ENCODE results near the gene LPP.

The LPP gene

DNA sequence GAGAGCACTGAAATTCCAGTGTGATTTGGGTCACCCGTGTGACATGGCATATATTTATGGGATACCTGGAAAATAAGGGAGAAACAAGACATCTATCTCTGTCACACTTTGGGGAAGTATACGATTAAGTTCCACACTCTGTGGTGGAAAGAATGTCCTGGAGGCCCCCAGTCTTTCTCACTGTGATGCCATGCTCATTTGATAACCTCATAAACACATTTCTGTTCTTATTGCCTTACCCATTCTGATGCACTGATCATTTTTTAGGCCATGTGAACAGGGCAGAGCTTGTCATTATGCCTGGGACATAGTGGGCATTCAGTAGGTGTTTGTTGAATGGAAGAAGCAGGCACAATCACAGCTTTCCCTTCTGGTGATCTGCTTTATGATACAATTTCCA is 668.5 kb downstream of the LPP start:
- DNase-seq, result no peak

DNA sequence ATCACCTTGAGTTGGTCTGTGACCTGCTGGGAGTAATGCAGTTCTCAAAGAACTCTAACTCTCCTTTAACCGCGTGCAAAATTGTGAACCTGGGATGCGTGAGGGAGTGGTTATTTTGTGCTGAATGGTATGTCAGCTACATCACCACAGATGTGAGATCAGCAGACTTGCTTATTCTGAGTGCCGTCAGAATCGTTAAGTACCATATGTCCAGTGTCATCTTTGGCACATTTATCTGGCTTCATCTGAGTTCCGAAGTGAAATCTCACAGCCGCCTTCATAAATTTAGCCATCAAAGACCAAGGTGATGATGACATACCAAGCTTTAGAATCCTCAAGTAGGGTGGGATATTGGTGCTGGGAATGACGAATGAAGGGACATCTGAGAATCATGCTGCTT is 670.6 kb downstream of the LPP start:
- DNase-seq, result no peak

DNA sequence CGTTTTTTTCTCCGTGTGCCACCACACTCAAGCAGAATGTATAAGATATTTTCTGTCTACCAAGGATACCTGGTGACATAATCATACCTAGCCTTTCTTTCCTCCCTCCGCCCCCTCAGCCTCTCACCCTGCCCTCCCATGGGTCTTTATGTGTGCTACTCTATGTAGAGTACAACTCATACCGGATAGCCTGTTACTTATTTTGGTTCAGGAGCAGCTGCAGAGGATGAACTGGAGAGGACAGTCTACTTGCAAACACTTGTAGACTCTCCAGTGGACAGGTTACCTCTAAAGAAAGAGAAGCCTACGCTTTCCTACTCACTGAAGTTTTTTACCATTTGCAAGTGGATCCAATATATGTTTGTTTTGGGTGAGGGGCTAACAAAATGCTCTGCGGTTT is 671.9 kb downstream of the LPP start:
- no peak for DNase-seq

- no peak for DNase-seq
Observed at GRCh38 chr3:188826574-188826973, 672.6 kb downstream of the LPP start.

DNA sequence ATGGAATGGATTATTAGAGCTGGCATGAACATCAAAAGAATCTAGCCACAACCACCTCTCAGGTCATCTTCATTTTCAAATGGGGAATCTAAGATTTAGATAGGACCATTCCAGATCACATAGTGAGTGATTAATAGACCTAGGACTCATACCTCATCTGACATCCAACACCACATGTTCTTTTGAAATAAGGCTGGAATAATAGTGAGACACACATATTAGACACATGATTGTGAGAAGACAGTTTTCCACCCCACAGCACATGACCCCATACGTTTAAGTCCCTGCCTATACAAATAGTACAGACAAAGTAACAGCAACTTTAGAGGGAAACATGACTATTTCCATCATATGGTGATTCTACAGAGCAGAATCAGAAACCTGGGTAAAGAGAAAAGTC is 673.1 kb downstream of the LPP start:
- DNase-seq, result no peak

DNA sequence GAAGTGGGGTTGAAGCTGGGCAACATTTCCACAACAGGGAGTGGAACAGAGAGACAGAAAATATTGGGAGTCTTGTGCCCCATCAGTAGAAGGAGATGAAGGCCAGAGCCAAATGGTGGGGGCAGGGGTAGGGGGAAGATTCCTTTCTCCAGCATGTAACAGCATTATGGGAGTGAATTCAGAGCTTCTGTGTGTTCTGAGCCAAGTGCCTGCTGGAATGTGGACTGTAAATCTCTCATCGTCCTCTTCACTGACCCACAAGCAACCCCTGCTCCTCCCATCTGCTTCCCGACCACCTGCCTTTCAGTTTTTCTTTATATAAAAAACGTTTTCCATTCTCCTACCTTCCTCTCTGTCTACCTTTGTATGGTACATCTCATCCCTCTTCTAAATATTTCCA is 673.6 kb downstream of the LPP start:
- no peak for DNase-seq

DNA sequence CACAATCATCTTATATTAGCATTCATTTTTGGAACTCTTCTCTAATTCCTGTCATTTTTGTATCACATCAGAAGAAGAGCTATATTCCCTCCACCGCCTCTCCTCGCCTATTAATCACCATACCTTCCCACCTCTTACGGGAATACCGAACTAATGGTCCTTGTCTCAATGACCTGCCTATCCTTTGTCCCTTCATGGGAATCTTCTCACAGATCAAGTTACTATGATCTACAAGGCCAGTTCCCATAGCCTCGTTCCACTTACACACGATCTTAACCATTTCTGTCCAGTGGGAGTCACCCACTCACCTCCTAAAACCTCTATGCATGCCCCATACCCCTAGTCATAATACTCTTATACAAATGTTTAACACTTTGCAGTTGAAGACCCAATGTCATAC is 675.2 kb downstream of the LPP start:
- DNase-seq, result no peak

- no peak for DNase-seq
Observed at GRCh38 chr3:188829576-188829975, 675.6 kb downstream of the LPP start.

- DNase-seq, result no peak
Observed at GRCh38 chr3:188830893-188831292, 676.9 kb downstream of the LPP start.

GRCh38 chr3:188832146-188832545 is 678.2 kb downstream of the LPP start:
- no peak for DNase-seq

DNA sequence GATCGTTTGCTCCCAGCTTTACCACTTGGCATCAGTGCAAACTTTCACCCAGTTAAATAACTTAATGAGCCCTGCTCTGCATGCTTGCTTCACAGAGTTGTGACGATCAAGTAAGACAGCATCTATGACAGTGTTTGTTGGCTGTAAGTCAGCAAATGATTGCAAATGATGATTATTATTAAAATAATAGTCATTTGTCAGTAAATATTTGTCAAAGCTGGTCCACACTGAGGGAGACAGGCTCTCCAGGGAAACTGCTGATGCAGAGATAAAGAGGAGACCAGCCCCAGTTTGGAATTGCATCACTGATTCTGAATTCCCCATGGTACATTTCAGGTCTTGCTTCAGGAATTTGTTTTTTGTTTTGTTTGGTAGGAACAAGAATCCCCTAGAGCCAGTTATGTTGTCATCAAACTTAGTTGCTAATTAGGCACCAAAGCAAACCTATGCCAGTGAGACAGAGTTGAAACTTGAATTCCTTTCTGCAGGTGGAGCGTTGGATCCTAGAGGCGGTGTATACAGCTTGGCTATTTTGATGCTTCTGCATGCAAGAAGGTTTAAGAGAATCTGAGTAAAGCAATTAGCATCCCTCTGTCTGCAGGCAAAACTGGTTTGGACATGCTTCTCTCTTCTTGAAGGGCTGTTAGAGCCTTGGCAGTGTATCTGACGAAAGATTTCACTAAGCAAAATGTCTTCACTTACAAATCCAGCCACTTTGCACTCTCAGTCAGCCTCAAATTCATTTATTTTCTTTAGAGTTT is 679.2 kb downstream of the LPP start:
- no peak for DNase-seq

DNA sequence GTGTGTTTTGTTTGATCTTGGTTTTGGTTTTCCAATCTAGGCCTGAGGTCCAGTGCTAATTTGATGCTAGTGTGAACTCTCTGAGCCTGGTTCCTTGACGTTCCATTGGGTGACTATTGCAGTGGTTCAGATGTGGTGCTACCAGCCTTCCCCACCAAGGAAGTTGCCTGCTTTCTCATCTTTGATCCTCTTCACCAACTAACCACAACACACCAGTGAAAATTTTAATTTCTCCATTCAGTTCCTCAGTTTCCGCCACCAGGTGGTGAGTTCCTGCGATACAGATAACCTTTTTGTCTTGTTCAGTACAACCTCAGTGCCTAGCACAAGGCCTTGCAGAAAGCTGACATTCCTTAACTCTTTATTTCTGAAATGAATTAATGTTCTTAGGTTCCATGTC is 680.4 kb downstream of the LPP start:
- no peak for DNase-seq

DNA sequence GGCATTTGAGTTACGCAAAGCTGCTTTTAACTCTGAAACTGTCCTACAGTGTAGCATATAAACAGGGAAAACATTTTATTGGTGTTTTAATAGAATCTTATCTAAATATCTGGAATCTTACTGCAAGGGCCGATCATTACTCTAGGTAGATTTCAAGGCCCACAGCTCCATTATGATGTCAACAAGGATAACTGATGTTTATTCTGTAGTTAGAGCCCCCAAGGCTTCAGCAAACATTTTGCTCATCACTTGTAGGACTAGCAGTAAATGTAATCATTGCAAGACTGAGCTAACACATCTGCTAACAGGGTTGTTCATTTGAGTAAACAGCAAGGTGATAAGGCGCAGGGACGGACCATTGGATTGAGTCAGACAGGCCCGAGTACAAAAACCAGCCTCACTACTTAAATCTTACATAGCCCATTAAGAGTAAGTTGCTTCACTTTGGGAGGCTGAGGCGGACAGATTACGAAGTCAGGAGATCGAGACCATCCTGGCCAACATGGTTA is 685.3 kb downstream of the LPP start:
- peak; percentile 20 for DNase-seq

GRCh38 chr3:188840290-188840689 is 686.3 kb downstream of the LPP start:
- no peak for DNase-seq

GRCh38 chr3:188841906-188842305 is 687.9 kb downstream of the LPP start:
- no peak for DNase-seq

- DNase-seq, result no peak
Observed at GRCh38 chr3:188842639-188843038, 688.7 kb downstream of the LPP start.

DNA sequence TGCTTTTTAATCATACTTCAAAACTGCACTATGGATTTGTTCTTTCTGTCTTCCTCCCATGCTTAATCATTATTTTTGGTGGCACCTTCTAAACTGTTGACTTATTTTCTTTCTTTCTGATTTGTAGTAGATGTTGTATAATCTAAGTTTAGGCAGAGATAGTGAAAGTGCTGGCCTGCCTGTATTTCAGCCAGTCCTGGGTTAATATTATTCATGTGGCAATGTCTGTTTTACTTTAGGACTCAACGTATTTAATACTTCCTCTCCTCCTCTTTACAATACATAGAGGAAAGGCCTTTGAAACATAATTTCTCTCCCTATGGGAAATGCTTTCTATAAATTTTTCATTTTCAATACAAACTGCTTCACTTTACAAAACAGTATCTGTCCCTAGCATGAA is 690.1 kb downstream of the LPP start:
- DNase-seq, result no peak

GRCh38 chr3:188845514-188845913 is 691.6 kb downstream of the LPP start:
- no peak for DNase-seq

GRCh38 chr3:188848947-188849346 is 695.0 kb downstream of the LPP start:
- no peak for DNase-seq

- DNase-seq, result no peak
Observed at GRCh38 chr3:188853856-188854771, 700.2 kb downstream of the LPP start.

DNA sequence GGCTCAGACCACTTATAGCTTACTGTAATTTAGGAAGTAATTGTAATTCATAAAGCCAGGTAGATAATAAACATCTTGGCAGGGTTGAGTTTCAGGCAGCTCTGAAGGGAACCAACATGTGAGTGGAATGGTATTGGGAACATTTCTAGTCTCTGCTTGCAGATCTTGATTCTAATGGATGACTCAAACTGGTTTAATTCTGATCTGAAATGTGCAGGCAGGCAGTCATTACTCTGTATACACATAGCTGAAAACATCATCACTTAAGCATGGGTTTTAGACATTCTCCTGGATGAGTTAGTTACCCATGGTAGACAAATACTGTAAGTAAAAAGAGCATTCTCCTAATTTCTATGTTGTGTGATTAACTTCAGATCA is 700.8 kb downstream of the LPP start:
- no peak for DNase-seq

DNA sequence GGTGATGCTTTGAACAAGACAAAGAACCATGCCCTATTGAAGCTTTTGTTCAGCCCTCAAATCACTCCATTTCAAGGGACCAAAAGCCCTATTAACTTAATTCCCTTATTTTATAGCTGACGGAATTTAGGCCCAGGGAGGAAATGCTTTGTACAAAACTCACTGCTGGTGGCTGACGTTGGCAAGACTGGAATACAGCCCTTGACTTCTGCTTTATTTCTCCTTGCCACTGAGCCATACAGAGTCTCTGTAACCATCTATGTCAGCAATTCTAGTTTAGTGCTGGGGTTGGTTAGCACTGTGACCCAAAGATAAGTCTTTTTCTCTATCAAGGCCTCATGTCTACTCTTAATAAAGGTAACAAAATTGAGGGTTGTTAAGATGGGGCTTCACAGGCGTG is 701.7 kb downstream of the LPP start:
- no peak for DNase-seq

GRCh38 chr3:188860147-188860546 is 706.2 kb downstream of the LPP start:
- DNase-seq, result no peak
